H54 (cell line): ENCODE data around the gene SELENOW.
"Not testable (repeated sequence)": the region's sequence is repeated elsewhere in the genome, so short reads cannot be mapped to it uniquely, and the experiment has no call there.

Source experiments
- DNase-seq: peaks from one replicate; pipeline ENCODE4 v3.0.0; 2011; ENCODE audit warnings: low spot score, mixed read lengths; ENCODE audit not compliant: insufficient read length
- FAIRE-seq: peaks from 3 replicates; lab custom pipeline; 2011; peaks lifted over from hg19 to GRCh38; lab: Jason Lieb, UNC
- POLR2A ChIP-seq: IDR thresholded peaks from 2 replicates; pipeline ENCODE4 v1.6.1; 2011; ENCODE audit warnings: low read depth, mild to moderate bottlenecking, low read length

Gene SELENOW

GRCh38 chr19:47781590-47782262, 3.2 kb downstream of the SELENOW start:
- DNase-seq (no peak), FAIRE-seq (no peak)
- TF ChIP-seq POLR2A = no peak

GRCh38 chr19:47786566-47786965, 8.1 kb downstream of the SELENOW start:
- FAIRE-seq (no peak), DNase-seq (no peak)

GRCh38 chr19:47787307-47787706, 8.8 kb downstream of the SELENOW start:
- not testable (repeated sequence) for FAIRE-seq, DNase-seq

More at GRCh38 chr19:47786566-47786965, 8.1 kb downstream of the SELENOW start:
- TF ChIP-seq POLR2A = no peak

GRCh38 chr19:47789811-47790210, 11.3 kb downstream of the SELENOW start:
- not testable (repeated sequence) for FAIRE-seq, DNase-seq

GRCh38 chr19:47790398-47790814, 11.9 kb downstream of the SELENOW start:
- TF ChIP-seq POLR2A = no peak
- FAIRE-seq (no peak), DNase-seq (peak; percentile 52)

DNA sequence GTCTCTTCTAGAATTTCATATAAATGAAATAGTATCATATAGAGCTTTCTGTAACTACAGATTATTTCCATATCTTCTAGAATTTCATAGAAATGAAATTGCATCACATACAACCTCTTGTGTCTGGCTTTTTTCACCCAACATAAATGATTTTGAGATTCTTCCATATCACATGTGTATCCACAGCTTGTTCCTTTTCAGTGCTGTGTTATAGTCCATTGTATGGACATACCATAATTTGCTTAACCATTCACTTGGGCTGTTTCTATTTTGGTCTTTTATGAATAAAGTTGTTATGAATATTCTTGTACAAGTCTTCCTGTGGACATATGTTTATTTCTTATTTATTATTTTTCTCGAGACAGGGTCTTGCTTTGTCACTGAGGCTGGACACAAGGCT, 14.1 kb downstream of the SELENOW start:
- FAIRE-seq = no peak

GRCh38 chr19:47794526-47794925, 16.0 kb downstream of the SELENOW start:
- DNase-seq (no peak), FAIRE-seq (no peak)

More for the DNA sequence above, 14.1 kb downstream of the SELENOW start:
- DNase-seq = no peak
- TF ChIP-seq POLR2A = no peak

DNA sequence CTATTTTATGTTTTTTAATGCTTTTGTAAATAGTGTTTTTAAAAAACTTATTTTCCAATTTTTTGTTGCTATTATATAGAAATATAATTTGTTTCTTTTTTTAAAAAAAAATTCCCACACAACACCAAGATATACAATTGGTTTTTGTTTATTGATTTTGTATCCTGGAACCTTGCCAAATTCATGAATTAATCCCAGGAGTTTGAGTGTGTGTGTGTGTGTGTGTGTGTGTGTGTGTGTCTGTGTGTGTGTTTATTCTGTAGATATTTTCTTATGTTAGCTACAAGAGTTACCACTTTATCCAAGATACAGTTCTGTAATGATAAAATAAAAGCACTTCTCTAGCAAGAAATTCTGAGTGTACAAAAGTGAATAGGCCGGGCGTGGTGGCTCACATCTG, 18.3 kb downstream of the SELENOW start:
- DNase-seq (no peak), FAIRE-seq (no peak)
- no peak for TF ChIP-seq POLR2A

More at GRCh38 chr19:47794526-47794925, 16.0 kb downstream of the SELENOW start:
- TF ChIP-seq POLR2A = no peak

- DNase-seq (no peak), FAIRE-seq (no peak)
- TF ChIP-seq POLR2A = no peak
Observed at GRCh38 chr19:47797996-47798903, 19.7 kb downstream of the SELENOW start.

GRCh38 chr19:47798904-47799266, 20.4 kb downstream of the SELENOW start:
- FAIRE-seq (no peak), DNase-seq (no peak)
- TF ChIP-seq POLR2A = no peak

GRCh38 chr19:47801270-47801669, 22.8 kb downstream of the SELENOW start:
- DNase-seq (no peak), FAIRE-seq (no peak)
- TF ChIP-seq POLR2A = no peak

GRCh38 chr19:47802521-47803043, 24.1 kb downstream of the SELENOW start:
- DNase-seq = no peak
- no peak for TF ChIP-seq POLR2A
- no peak for FAIRE-seq

GRCh38 chr19:47803148-47803547, 24.6 kb downstream of the SELENOW start:
- not testable (repeated sequence) for FAIRE-seq, DNase-seq

DNA sequence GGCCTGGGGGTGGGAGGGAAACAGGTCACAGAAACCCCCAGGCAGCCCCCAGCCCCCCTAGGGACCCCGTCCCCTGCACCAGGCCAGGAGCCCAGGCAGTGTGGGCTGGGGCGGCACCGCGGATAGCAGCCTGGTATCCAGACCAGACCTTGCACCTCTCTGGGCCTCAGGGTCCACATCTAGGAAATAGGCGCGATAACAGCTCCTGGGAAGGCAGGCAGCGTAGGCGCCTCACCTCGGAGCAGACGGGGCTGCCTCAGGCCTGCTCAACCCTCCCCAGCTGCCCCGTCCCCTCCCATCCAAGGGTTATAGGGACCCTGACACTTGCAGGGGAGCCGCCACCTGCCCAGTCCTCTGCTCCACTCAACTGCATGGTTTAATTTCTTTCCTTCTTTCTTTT, 25.2 kb downstream of the SELENOW start:
- not testable (repeated sequence) for DNase-seq, FAIRE-seq

GRCh38 chr19:47804451-47804850, 25.9 kb downstream of the SELENOW start, which contains the start of gene TPRX1:
TPRX1 (minus strand) TSS chr19:47804551; CDS start chr19:47804539, 12 bp downstream.
- DNase-seq, FAIRE-seq: not testable (repeated sequence)
